ENCODE data around the gene XPC. TPM values are rescaled to one million over a fixed set of nuclear protein-coding genes. Genes with fewer than 3 reads are reported as not detected.

Gene XPC
- polyA plus RNA-seq, 1 experiment: 36.9 TPM

- H3K36me3 ChIP-seq (ENCODE audit: control insufficient read depth, insufficient read depth, low read length): peaks cover 47% of the 10 kb centered on the region
- H3K27me3 ChIP-seq (ENCODE audit: control insufficient read depth, insufficient read depth, low read length): no peaks in the 10 kb centered on the region
- DNase-seq (ENCODE audit: low read depth): no peak
- no peak for TF ChIP-seq CTCF (IDR thresholded peaks at IDR 0.05; ENCODE audit: insufficient read depth, low read depth, low read length)
- POLR2A ChIA-PET: no interaction called here
- CTCF ChIA-PET: interaction anchor here (0.7 to 0.9 kb wide), 2 partner anchors 9 to 81 kb away, joined by 3 to 4 read pairs; no protein-coding TSS in a partner anchor
- H3K4me3 ChIP-seq (ENCODE audit: low read depth, low read length): no peak overlapping the region
These were observed 16.2 kb downstream of the XPC start for GRCh38 chr3:14162178-14162577.

- no peak for DNase-seq (ENCODE audit: low read depth)
- peaks cover 49% of the 10 kb centered on the region for H3K36me3 ChIP-seq (ENCODE audit: control insufficient read depth, insufficient read depth, low read length)
- POLR2A ChIA-PET: no interaction called here
- H3K4me3 ChIP-seq (ENCODE audit: low read depth, low read length): no peak overlapping the region
- TF ChIP-seq CTCF (IDR thresholded peaks at IDR 0.05; ENCODE audit: insufficient read depth, low read depth, low read length): no peak
- no peaks in the 10 kb centered on the region for H3K27me3 ChIP-seq (ENCODE audit: control insufficient read depth, insufficient read depth, low read length)
- CTCF ChIA-PET: interaction anchor here (0.9 kb wide), 1 partner anchor 8 kb away, joined by 3 read pairs; no protein-coding TSS in a partner anchor
These were observed 17.1 kb downstream of the XPC start for GRCh38 chr3:14161282-14161681.

GRCh38 chr3:14159426-14159825 is 19.0 kb downstream of the XPC start:
- CTCF ChIA-PET: interaction anchor here (1.3 to 1.6 kb wide), 2 partner anchors 9 to 15 kb away, joined by 3 to 4 read pairs; no protein-coding TSS in a partner anchor
- POLR2A ChIA-PET: no interaction called here
- H3K36me3 ChIP-seq (ENCODE audit: control insufficient read depth, insufficient read depth, low read length): peaks cover 38% of the 10 kb centered on the region

GRCh38 chr3:14158370-14158769 is 20.0 kb downstream of the XPC start:
- peaks cover 39% of the 10 kb centered on the region for H3K36me3 ChIP-seq (ENCODE audit: control insufficient read depth, insufficient read depth, low read length)
- CTCF ChIA-PET: no interaction called here

More at GRCh38 chr3:14159426-14159825, 19.0 kb downstream of the XPC start:
- Histone ChIP-seq H3K4me3 (ENCODE audit: low read depth, low read length) (no peak overlapping the region), H3K27me3 (ENCODE audit: control insufficient read depth, insufficient read depth, low read length) (no peaks in the 10 kb centered on the region)
- DNase-seq (ENCODE audit: low read depth): no peak
- no peak for TF ChIP-seq CTCF (IDR thresholded peaks at IDR 0.05; ENCODE audit: insufficient read depth, low read depth, low read length)

GRCh38 chr3:14157951-14158350 is 20.4 kb downstream of the XPC start:
- H3K27me3 ChIP-seq (ENCODE audit: control insufficient read depth, insufficient read depth, low read length): no peaks in the 10 kb centered on the region
- ChIA-PET POLR2A (no interaction called here), CTCF (no interaction called here)
- DNase-seq (ENCODE audit: low read depth): no peak
- no peak overlapping the region for H3K4me3 ChIP-seq (ENCODE audit: low read depth, low read length)
- H3K36me3 ChIP-seq (ENCODE audit: control insufficient read depth, insufficient read depth, low read length): peaks cover 40% of the 10 kb centered on the region
- TF ChIP-seq CTCF (IDR thresholded peaks at IDR 0.05; ENCODE audit: insufficient read depth, low read depth, low read length): no peak

More at GRCh38 chr3:14158370-14158769, 20.0 kb downstream of the XPC start:
- no peak for DNase-seq (ENCODE audit: low read depth)
- TF ChIP-seq CTCF (IDR thresholded peaks at IDR 0.05; ENCODE audit: insufficient read depth, low read depth, low read length): no peak
- no peaks in the 10 kb centered on the region for H3K27me3 ChIP-seq (ENCODE audit: control insufficient read depth, insufficient read depth, low read length)
- POLR2A ChIA-PET: no interaction called here
- H3K4me3 ChIP-seq (ENCODE audit: low read depth, low read length): no peak overlapping the region
